NCI-H1436 (cell line): Measurements from ENCODE around the gene SPAG16.

Experiments
- DNase-seq: peaks from one replicate; lab custom pipeline; 2025; lab: John Stamatoyannopoulos, UW

SPAG16 gene

GRCh38 chr2:213284105-213285090 is at the start of gene SPAG16:
Gene SPAG16 (plus strand): TSS chr2:213284464.
- DNase-seq, result peak; percentile 98

GRCh38 chr2:213234641-213235040 is 49.6 kb upstream of the SPAG16 start:
- DNase-seq, result no peak

- DNase-seq, result no peak
Observed at GRCh38 chr2:213235741-213236140, 48.5 kb upstream of the SPAG16 start.

GRCh38 chr2:213237251-213237650 is 47.0 kb upstream of the SPAG16 start:
- no peak for DNase-seq

- no peak for DNase-seq
Observed at GRCh38 chr2:213237787-213238186, 46.5 kb upstream of the SPAG16 start.

- DNase-seq, result no peak
Observed at GRCh38 chr2:213238753-213239495, 45.3 kb upstream of the SPAG16 start.

- no peak for DNase-seq
Observed at GRCh38 chr2:213241817-213242216, 42.4 kb upstream of the SPAG16 start.

- no peak for DNase-seq
Observed at GRCh38 chr2:213242653-213243052, 41.6 kb upstream of the SPAG16 start.

GRCh38 chr2:213243189-213244044 is 40.8 kb upstream of the SPAG16 start:
- no peak for DNase-seq

GRCh38 chr2:213246497-213247281 is 37.6 kb upstream of the SPAG16 start:
- DNase-seq, result peak; percentile 42

GRCh38 chr2:213247566-213247965 is 36.7 kb upstream of the SPAG16 start:
- no peak for DNase-seq

GRCh38 chr2:213248637-213249036 is 35.6 kb upstream of the SPAG16 start:
- no peak for DNase-seq

GRCh38 chr2:213249502-213249901 is 34.8 kb upstream of the SPAG16 start:
- no peak for DNase-seq

GRCh38 chr2:213251618-213252017 is 32.6 kb upstream of the SPAG16 start:
- DNase-seq, result peak; percentile 77

- DNase-seq, result no peak
Observed at GRCh38 chr2:213252206-213252605, 32.1 kb upstream of the SPAG16 start.

- no peak for DNase-seq
Observed at GRCh38 chr2:213253162-213253561, 31.1 kb upstream of the SPAG16 start.

- no peak for DNase-seq
Observed at GRCh38 chr2:213259266-213259665, 25.0 kb upstream of the SPAG16 start.

GRCh38 chr2:213261237-213261636 is 23.0 kb upstream of the SPAG16 start:
- DNase-seq, result no peak

GRCh38 chr2:213261715-213262114 is 22.5 kb upstream of the SPAG16 start:
- no peak for DNase-seq

- no peak for DNase-seq
Observed at GRCh38 chr2:213265679-213266078, 18.6 kb upstream of the SPAG16 start.

GRCh38 chr2:213266421-213266820 is 17.8 kb upstream of the SPAG16 start:
- DNase-seq, result no peak
